Neutrophil (primary cell): Measurements from ENCODE around the gene ANKRD6.

ENCODE experiments used
- H3K27ac ChIP-seq: fragments of 200-600 bp; sonication (generic); 2 replicates; pipeline ENCODE4 v1.5.1; 2016; ENCODE audit warnings: mild to moderate bottlenecking, moderate library complexity
- H3K27me3 ChIP-seq: fragments of 200-600 bp; sonication (generic); 2 replicates; pipeline ENCODE4 v1.6.0; 2016; ENCODE audit warnings: mild to moderate bottlenecking
- H3K36me3 ChIP-seq: fragments of 200-600 bp; sonication (generic); 2 replicates; pipeline ENCODE4 v1.5.1; 2017
- H3K4me1 ChIP-seq, 2 experiments: fragments of 200-600 bp in 1 of 2; sonication (generic) in 1 of 2; 1 replicate in 1 of 2; 2 replicates in 1 of 2; pipeline versions ENCODE4 v1.5.1 to v1.6.1; 2013 to 2016; ENCODE audit warnings: low read depth in 1 of 2, low read length in 1 of 2, mild to moderate bottlenecking in 1 of 2, moderate library complexity in 1 of 2; ENCODE audit not compliant: control insufficient read depth in 1 of 2, insufficient read depth in 1 of 2
- H3K4me3 ChIP-seq, 2 experiments: fragments of 200-600 bp in 1 of 2; sonication (generic) in 1 of 2; 1 replicate in 1 of 2; 2 replicates in 1 of 2; pipeline ENCODE4 v1.5.1; 2013 to 2016; ENCODE audit warnings: low read depth in 1 of 2, low read length in 1 of 2, mild to moderate bottlenecking in 1 of 2, moderate library complexity in 1 of 2
- H3K9me3 ChIP-seq: fragments of 200-600 bp; sonication (generic); 2 replicates; pipeline ENCODE4 v1.5.1; 2016
- CTCF ChIP-seq: fragments of 200-600 bp; sonication (generic); IDR thresholded peaks from 2 replicates; pipeline ENCODE4 v1.5.1; 2016; ENCODE audit warnings: antibody characterized with exemption

The ANKRD6 gene

DNA sequence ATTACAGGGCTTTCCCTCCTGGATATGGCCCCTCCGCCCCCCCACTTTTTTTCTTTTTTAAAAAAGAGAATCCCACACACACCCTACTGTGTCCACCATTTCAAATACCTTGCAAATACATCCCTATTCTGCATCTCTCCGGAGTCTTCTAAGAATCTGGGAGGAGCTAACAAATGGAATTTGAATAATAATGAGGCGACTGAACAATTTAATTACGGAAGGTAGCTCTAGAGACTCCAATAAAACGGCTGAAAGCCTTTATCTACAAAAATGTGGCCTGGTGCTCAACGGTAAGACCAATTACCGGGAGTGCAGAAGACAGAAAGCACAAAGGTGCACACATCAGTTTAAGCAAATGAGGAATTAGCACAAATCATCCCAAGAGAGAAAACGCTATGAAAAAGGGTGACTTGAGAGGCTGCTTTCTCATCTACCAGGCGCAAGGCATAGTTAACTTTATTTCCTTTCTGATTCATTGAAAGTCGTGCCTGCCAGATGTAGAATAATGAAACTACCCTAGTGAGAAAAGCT lies 22.7 kb upstream of the ANKRD6 start:
- H3K4me3 ChIP-seq = peak overlapping the region; percentile 84 to 85
- H3K9me3 ChIP-seq = no peaks in the 10 kb centered on the region
- peak overlapping the region; percentile 96 for H3K27ac ChIP-seq
- no peak for TF ChIP-seq CTCF
- peaks cover 69% of the 10 kb centered on the region in 2 experiments for H3K4me1 ChIP-seq
- no peaks in the 10 kb centered on the region for H3K36me3 ChIP-seq
- H3K27me3 ChIP-seq = no peaks in the 10 kb centered on the region

DNA sequence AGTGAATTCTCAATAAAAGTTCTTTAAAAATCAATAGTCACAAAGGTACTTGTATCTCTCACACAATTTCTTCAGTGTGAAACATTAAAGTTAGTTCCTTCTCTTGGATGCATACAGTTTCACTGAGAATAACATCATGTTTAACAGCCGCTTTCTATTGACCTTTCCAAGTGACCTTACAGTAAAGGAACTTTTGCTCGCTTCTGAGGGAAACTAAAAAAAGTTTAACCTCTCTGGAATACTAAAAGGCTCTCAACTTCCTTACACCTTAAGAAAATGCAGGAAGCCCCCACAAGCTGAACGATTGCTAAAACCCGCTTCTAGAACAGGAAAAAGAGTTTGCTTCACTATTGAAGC lies 22.2 kb upstream of the ANKRD6 start:
- Histone ChIP-seq H3K27me3 (no peaks in the 10 kb centered on the region), H3K4me1 (peaks cover 64% of the 10 kb centered on the region in 2 experiments), H3K9me3 (no peaks in the 10 kb centered on the region), H3K36me3 (no peaks in the 10 kb centered on the region), H3K4me3 (peak overlapping the region; percentile 84 to 85), H3K27ac (peak overlapping the region; percentile 96)
- TF ChIP-seq CTCF = no peak

DNA sequence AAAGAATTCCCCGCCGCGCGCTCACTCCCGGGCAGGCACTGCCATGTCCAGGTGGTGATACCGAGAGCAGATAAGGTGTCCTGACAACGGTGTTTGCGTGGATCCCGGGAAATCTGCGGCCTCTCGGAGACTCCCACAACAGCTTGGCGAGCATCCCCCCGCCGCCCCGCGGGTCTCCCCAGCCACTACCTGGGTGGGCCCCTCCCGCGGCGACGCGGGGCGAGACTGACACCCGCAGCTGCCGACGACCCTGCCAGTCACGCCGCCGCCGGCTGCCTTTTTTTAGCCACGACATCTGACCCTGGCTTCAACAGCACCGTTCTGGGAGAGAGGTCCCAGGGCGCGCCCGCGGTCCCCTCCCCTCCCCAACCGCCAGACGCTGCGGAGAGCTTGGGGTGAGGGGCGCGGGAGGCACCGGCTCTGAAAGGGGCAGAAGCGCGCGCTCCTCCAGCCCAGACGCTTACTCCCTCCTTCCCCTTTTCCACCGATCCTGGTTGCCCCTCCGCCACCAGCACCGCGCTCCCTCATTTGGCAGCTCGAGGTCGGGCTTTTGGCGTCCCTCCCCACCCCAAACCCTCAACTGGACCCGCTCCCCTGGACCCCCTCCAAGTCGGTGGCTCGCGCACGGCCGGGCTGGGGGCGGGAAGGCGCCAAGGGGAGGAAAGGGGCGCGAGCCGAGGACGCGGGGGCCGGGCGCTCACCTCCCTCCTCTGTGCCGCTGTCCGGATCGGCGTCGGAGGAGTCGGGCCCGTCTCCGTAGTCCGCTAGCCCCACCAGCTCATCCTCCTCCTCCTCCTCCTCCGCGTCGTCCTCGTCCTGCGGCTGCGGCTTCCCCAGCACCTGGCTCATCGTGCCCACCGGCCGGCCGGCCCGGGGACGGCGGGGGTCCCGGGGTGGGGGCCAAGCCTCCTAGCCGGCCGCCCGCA lies 21.5 kb upstream of the ANKRD6 start:
- TF ChIP-seq CTCF = no peak
- no peaks in the 10 kb centered on the region for H3K9me3 ChIP-seq
- peak overlapping the region; percentile 96 for H3K27ac ChIP-seq
- H3K4me3 ChIP-seq = peak overlapping the region; percentile 84 to 85
- H3K4me1 ChIP-seq = peaks cover 58% of the 10 kb centered on the region in 2 experiments
- no peaks in the 10 kb centered on the region for H3K27me3 ChIP-seq
- no peaks in the 10 kb centered on the region for H3K36me3 ChIP-seq

DNA sequence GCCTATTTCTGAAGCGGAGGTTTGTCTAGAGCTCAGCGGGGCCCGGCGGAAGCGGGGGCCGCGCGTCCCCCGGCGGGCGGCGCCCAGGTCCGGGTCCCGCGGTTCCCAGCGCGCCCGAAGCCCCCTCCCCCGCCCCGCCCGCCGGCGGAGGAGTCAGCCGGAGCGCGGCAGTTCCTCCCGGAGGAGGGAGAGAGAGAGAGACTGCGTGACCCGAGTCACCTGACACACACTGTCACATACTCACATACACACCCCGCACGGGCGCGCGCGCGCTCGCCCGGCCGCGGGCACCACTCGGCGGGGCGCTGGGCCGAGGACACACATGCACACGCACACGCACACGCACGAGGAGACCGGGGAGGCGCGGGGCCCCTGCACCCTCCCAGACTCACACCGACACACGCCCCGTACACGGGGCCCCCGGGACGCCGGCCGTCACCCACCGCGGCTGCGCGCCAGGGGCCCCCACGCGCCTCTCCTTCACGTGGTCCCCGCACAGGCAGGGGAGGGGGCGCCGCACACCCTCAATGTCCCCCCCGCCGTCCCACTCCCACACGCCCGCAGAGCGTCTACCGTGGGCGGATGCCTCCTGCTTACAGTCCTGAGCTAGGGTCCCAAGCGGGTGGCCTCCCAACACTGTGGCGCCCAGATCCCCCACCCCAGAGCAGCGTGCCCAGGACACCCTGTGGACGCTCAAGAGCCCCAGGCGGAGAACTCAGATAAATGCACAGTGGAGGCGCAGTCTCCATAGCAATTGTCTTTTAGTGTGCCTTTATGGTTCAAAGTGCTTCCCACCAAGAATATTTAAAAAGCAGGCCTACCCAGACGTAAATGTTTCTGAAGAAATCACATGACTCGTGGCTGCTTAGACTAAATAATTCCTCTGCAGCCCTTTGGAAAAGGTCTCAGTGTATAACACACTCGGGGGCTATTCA lies 20.6 kb upstream of the ANKRD6 start, which contains the start of gene RRAGD:
Gene RRAGD (minus strand): TSS at position 203 of the 935 bp plus-strand sequence. CDS start 280 bp downstream, outside the sequence.
- peak within 1 kb of the TSS; percentile 84 to 85 for H3K4me3 ChIP-seq
- H3K27ac ChIP-seq = peak within 1 kb of the TSS; percentile 96
- TF ChIP-seq CTCF = no peak
- no peaks in the 10 kb centered on the region for H3K36me3 ChIP-seq
- no peaks in the 10 kb centered on the region for H3K9me3 ChIP-seq
- H3K4me1 ChIP-seq = peaks cover 48 to 49% of the 10 kb centered on the region in 2 experiments
- no peaks in the 10 kb centered on the region for H3K27me3 ChIP-seq

GRCh38 chr6:89413006-89413400 lies 19.9 kb upstream of the ANKRD6 start:
- Histone ChIP-seq H3K27me3 (no peaks in the 10 kb centered on the region), H3K27ac (peak overlapping the region; percentile 96), H3K4me1 (peaks cover 42% of the 10 kb centered on the region in 2 experiments), H3K36me3 (no peaks in the 10 kb centered on the region), H3K4me3 (peak overlapping the region; percentile 84 to 85), H3K9me3 (no peaks in the 10 kb centered on the region)
- TF ChIP-seq CTCF = no peak
